Measurements from ENCODE around the gene PRR33. TPM values are rescaled to one million over a fixed set of nuclear protein-coding genes. Genes with fewer than 3 reads are reported as not detected.
"Not testable (repeated sequence)": the region's sequence is repeated elsewhere in the genome, so short reads cannot be mapped to it uniquely, and the experiment has no call there.

The PRR33 gene
- total and polyA plus RNA-seq, 4 donors = 0.08 to 0.13 TPM; not detected in 2

DNA sequence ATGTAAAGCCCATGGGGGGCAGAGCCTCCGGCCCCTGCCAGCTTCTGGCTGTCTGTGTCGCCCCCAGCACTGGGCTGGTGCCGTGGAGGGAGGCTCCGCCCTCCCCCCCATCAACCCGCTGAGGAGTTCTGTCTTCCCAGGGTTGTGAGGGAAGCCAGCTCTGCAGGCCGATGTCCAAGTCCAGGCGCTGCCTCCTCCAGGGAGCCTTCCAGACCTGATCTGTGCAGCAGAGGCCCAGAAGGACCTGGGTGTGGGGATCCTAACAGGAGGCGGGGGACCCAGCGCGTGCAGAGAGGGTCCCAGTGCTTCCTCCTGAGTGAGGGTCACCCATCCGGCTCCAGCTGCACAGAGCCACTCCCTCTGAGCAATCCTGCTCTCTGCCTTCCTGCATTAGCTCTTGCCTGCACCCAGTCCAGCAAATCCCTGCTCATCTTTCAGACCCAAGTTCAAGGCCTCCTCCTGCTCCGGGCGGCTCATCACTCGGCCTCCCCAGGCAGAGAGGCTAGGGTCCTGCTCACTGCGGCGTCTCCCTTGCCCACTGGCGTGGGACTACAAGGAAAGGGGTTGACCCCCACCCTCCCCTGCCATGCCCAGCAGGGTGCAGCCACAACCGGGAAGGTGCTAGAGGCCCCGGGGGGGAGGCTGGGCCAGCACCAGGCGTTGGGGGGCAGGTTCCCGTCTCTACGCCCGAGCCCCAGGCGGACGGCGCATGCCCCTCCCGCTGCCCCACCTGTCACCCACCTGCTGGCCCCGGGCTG lies 16.4 kb downstream of the PRR33 start:
- Histone ChIP-seq H3K27ac (ENCODE audit: low read depth in 1 of 2, low read length in 1 of 2) (peak overlapping the region in 1 of 2 donors; percentile 38), H3K9me3 (ENCODE audit: control insufficient read depth in 4 of 4, insufficient read depth in 3 of 4, low read length in 3 of 4) (no peaks in the 10 kb centered on the region), H3K9ac (ENCODE audit: insufficient read depth in 1 of 2, low read length in 2 of 2) (no peak overlapping the region), H3K27me3 (ENCODE audit: control insufficient read depth in 3 of 3, insufficient read depth in 3 of 3, low read length in 2 of 3) (peaks cover 0 to 9% (median 0%) of the 10 kb centered on the region in 3 donors), H3K36me3 (ENCODE audit: control insufficient read depth in 4 of 4, insufficient read depth in 4 of 4, low read length in 4 of 4) (no peaks in the 10 kb centered on the region), H3K4me3 (no peak overlapping the region), H3K4me1 (ENCODE audit: control insufficient read depth in 5 of 5, insufficient read depth in 5 of 5, low read length in 5 of 5) (peaks cover 0 to 22% (median 8%) of the 10 kb centered on the region in 5 donors)
- ATAC-seq (ENCODE audit: insufficient read depth, low FRiP score) = no peak
- 78 to 83% methylated on average over 28 of the region's 28 CpGs for WGBS, 2 donors
- DNase-seq = no peak
- TF ChIP-seq, protein P1, sequence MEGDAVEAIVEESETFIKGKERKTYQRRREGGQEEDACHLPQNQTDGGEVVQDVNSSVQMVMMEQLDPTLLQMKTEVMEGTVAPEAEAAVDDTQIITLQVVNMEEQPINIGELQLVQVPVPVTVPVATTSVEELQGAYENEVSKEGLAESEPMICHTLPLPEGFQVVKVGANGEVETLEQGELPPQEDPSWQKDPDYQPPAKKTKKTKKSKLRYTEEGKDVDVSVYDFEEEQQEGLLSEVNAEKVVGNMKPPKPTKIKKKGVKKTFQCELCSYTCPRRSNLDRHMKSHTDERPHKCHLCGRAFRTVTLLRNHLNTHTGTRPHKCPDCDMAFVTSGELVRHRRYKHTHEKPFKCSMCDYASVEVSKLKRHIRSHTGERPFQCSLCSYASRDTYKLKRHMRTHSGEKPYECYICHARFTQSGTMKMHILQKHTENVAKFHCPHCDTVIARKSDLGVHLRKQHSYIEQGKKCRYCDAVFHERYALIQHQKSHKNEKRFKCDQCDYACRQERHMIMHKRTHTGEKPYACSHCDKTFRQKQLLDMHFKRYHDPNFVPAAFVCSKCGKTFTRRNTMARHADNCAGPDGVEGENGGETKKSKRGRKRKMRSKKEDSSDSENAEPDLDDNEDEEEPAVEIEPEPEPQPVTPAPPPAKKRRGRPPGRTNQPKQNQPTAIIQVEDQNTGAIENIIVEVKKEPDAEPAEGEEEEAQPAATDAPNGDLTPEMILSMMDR (IDR thresholded peaks at IDR 0.05; ENCODE audit: control extremely low read depth, extremely low read depth) = no peak

DNA sequence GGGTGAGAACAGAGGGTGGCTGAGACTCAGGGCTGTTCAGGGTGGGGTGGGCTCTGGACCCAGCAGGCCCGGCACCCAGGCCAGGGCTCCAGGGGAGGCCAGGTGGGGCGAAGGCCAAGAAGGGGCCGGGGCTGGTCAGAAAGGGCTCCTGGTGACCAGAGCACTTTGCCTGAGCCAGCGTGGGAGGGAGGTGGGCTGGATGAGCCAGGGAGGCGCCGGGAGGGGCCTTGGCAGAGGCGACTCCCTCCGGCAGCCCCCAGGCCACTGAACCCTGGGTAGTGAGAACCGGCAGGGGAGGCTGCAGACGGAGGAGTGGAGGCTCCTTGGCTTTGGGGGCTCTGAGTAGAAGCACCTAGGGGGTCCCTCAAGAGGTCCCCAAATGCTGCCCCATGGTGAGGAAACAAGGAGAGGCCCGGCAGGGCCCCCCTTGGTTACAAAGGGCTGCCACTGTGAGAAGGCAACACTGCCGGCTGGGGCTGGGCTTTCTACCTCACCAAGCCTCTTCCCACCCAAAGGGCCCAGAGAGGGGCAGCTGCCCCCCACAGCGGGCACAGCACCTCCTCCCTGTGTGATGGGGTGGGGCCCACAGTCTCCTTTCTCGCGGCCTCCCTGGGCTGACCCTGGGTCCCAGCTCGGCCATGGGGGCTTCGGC lies 17.1 kb downstream of the PRR33 start:
- H3K27ac ChIP-seq (ENCODE audit: low read depth in 1 of 2, low read length in 1 of 2) = peak overlapping the region in 1 of 2 donors; percentile 38
- H3K4me3 ChIP-seq; ATAC-seq (ENCODE audit: insufficient read depth, low FRiP score); DNase-seq; H3K36me3 ChIP-seq (ENCODE audit: control insufficient read depth in 4 of 4, insufficient read depth in 4 of 4, low read length in 4 of 4); H3K9ac ChIP-seq (ENCODE audit: insufficient read depth in 1 of 2, low read length in 2 of 2); H3K9me3 ChIP-seq (ENCODE audit: control insufficient read depth in 4 of 4, insufficient read depth in 3 of 4, low read length in 3 of 4): not testable (repeated sequence)
- peaks cover 0 to 16% (median 3%) of the 10 kb centered on the region in 3 donors for H3K27me3 ChIP-seq (ENCODE audit: control insufficient read depth in 3 of 3, insufficient read depth in 3 of 3, low read length in 2 of 3)
- WGBS, 2 donors = 82 to 90% methylated on average over 15 to 17 of the region's 17 CpGs
- peaks cover 0 to 22% (median 8%) of the 10 kb centered on the region in 5 donors for H3K4me1 ChIP-seq (ENCODE audit: control insufficient read depth in 5 of 5, insufficient read depth in 5 of 5, low read length in 5 of 5)

DNA sequence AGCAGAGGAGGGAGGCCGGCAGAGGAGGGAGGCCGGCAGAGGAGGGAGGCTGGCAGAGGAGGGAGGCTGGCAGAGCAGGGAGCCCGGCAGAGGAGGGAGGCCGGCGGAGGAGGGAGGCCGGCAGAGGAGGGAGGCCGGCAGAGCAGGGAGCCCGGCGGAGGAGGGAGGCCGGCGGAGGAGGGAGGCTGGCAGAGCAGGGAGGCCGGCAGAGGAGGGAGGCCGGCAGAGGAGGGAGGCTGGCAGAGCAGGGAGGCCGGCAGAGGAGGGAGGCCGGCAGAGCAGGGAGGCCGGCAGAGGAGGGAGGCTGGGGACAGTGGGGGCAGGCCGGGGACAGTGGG lies 17.9 kb downstream of the PRR33 start:
- not testable (repeated sequence) for H3K36me3 ChIP-seq (ENCODE audit: control insufficient read depth in 4 of 4, insufficient read depth in 4 of 4, low read length in 4 of 4); H3K27ac ChIP-seq (ENCODE audit: low read depth in 1 of 2, low read length in 1 of 2); ATAC-seq (ENCODE audit: insufficient read depth, low FRiP score); H3K9ac ChIP-seq (ENCODE audit: insufficient read depth in 1 of 2, low read length in 2 of 2); DNase-seq; H3K9me3 ChIP-seq (ENCODE audit: control insufficient read depth in 4 of 4, insufficient read depth in 3 of 4, low read length in 3 of 4); H3K4me3 ChIP-seq
- peaks cover 0 to 22% (median 8%) of the 10 kb centered on the region in 5 donors for H3K4me1 ChIP-seq (ENCODE audit: control insufficient read depth in 5 of 5, insufficient read depth in 5 of 5, low read length in 5 of 5)
- 90 to 95% methylated on average over 15 to 17 of the region's 17 CpGs for WGBS, 2 donors
- peaks cover 0 to 16% (median 3%) of the 10 kb centered on the region in 3 donors for H3K27me3 ChIP-seq (ENCODE audit: control insufficient read depth in 3 of 3, insufficient read depth in 3 of 3, low read length in 2 of 3)

DNA sequence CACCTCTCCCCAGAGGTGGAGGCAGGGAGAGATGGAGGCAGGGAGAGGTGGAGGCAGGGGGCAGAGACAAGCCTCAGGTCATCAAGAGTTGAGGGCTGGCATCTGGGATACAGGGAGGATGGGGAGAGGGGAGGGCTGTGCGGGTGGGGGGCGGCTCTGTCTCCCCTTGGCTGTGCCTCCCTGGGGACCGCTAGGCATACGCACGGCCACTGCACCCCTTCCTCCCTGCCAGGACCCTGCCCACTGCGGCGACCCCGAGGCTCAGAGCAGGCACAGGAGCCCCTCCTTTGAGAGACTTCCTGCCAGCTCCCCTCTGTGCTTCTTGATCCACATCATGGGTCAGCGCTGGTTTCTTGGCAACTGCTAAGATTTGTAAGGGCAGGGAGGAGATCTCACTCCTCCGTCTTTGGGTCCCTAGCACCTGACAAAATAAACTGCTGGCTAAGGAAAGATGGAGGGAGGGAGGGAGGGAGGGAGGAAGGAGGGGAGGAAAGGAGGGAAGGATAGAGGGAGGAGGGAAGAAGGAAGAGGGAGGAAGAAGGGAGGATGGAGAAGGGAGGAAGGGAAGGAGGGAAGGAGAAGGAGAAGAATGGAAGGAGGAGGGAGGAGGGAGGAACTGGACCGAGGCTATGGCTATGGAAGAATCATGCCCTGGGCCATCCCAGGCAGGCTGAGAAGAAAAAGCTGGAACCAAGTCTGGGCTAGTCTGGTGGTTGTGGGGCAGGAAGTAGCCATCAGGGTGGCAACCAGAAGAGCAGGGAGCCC lies 18.5 kb downstream of the PRR33 start:
- no peak for ATAC-seq (ENCODE audit: insufficient read depth, low FRiP score)
- Histone ChIP-seq H3K4me3 (no peak overlapping the region), H3K27ac (ENCODE audit: low read depth in 1 of 2, low read length in 1 of 2) (no peak overlapping the region), H3K36me3 (ENCODE audit: control insufficient read depth in 4 of 4, insufficient read depth in 4 of 4, low read length in 4 of 4) (no peaks in the 10 kb centered on the region), H3K9ac (ENCODE audit: insufficient read depth in 1 of 2, low read length in 2 of 2) (no peak overlapping the region), H3K4me1 (ENCODE audit: control insufficient read depth in 5 of 5, insufficient read depth in 5 of 5, low read length in 5 of 5) (peaks cover 0 to 22% (median 8%) of the 10 kb centered on the region in 5 donors), H3K27me3 (ENCODE audit: control insufficient read depth in 3 of 3, insufficient read depth in 3 of 3, low read length in 2 of 3) (peaks cover 0 to 16% (median 3%) of the 10 kb centered on the region in 3 donors), H3K9me3 (ENCODE audit: control insufficient read depth in 4 of 4, insufficient read depth in 3 of 4, low read length in 3 of 4) (no peaks in the 10 kb centered on the region)
- WGBS, 2 donors = 47 to 58% methylated on average over 5 to 11 of the region's 11 CpGs
- TF ChIP-seq, protein P1 (IDR thresholded peaks at IDR 0.05; ENCODE audit: control extremely low read depth, extremely low read depth) = no peak
- peak in 2 of 3 donors; percentile 29 to 50 for DNase-seq
